Spleen (tissue), 11 donors: Measurements from ENCODE around the gene C12orf43. TPM values are rescaled to one million over a fixed set of nuclear protein-coding genes. Genes with fewer than 3 reads are reported as not detected.
A peak's percentile ranks its signal among the peaks of the same experiment; 100 is the strongest.

Experiments
- DNase-seq: peaks from one replicate; pipeline ENCODE4 v3.0.0-alpha.2; 2020
- H3K27ac ChIP-seq, 8 donors: fragments of 200-600 bp; sonication (generic) in 7 of 8; 1 replicate in 4 of 8; 2 replicates in 4 of 8; pipeline versions ENCODE4 v1.5.0 to v1.8.0; 2016 to 2021; ENCODE audit warnings: inconsistent platforms in 4 of 8, mild to moderate bottlenecking in 4 of 8, moderate library complexity in 1 of 8
- H3K27me3 ChIP-seq, 7 donors: fragments of 200-600 bp; sonication (generic) in 6 of 7; replicated peaks in 1 of 7; 1 replicate in 4 of 7; 2 replicates in 3 of 7; pipeline versions ENCODE4 v1.5.0 to v1.8.0; 2016 to 2021; ENCODE audit warnings: inconsistent platforms in 3 of 7, mild to moderate bottlenecking in 1 of 7
- H3K36me3 ChIP-seq, 6 donors: fragments of 200-600 bp; sonication (generic) in 5 of 6; 1 replicate in 4 of 6; 2 replicates in 2 of 6; pipeline versions ENCODE4 v1.5.0 to v1.8.0; 2016 to 2021; ENCODE audit warnings: inconsistent platforms in 2 of 6
- H3K4me1 ChIP-seq, 6 donors: fragments of 200-600 bp; sonication (generic) in 5 of 6; 1 replicate in 3 of 6; 2 replicates in 3 of 6; pipeline versions ENCODE4 v1.5.0 to v1.8.0; 2016 to 2021; ENCODE audit warnings: inconsistent platforms in 3 of 6
- H3K4me3 ChIP-seq, 8 donors: fragments of 200-600 bp; sonication (generic) in 7 of 8; 1 replicate in 4 of 8; 2 replicates in 4 of 8; pipeline versions ENCODE4 v1.5.0 to v1.8.0; 2016 to 2021; ENCODE audit warnings: inconsistent platforms in 4 of 8, mild to moderate bottlenecking in 4 of 8, moderate library complexity in 2 of 8
- H3K9me3 ChIP-seq, 8 donors: fragments of 200-600 bp; sonication (generic) in 7 of 8; 1 replicate in 4 of 8; 2 replicates in 4 of 8; pipeline versions ENCODE4 v1.5.0 to v1.8.0; 2016 to 2021; ENCODE audit warnings: inconsistent platforms in 4 of 8
- POLR2A ChIP-seq, 3 donors: fragments of 450-650 bp; IDR thresholded peaks; one replicate each; pipeline ENCODE4 v1.5.1; 2017; ENCODE audit warnings: antibody characterized with exemption in 3 of 3, mild to moderate bottlenecking in 1 of 3
- POLR2AphosphoS5 ChIP-seq, 3 donors: sonication (generic); formaldehyde crosslinking; IDR thresholded peaks; one replicate each; pipeline ENCODE4 v1.5.1; 2017; ENCODE audit warnings: antibody characterized with exemption in 3 of 3
- WGBS, 5 donors: extraction: QIAGEN DNeasy Blood & Tissue Kit in 3 of 5; methylation state at CpG; one replicate each; pipeline versions ENCODE4 v1.1.5 to v1.1.7; 2013 to 2018; 5-methylcytosine and 5-hydroxymethylcytosine counted together
- intact Hi-C: fragments of 100-400 bp; cut with DNase I; formaldehyde crosslinking; loops from one replicate; pipeline ENCODE4 v1.15.0; 2023; ENCODE audit warnings: low total_unique reads
- polyA plus RNA-seq, 3 donors: library from polyadenylated mRNA; stranded (reverse); fragments of 200-250 nt; gene quantifications; one replicate each; pipeline ENCODE4 v1.2.1, GENCODE V29; 2013
- total RNA-seq, 7 donors: library from RNA; depleted of rRNA in 3 of 7; stranded (reverse); fragments of >200 nt in 3 of 7; fragmentation: NEBNext Ultra II Directional in 4 of 7; extraction: Animal tissue kit (Norgen Biotek cat#: 25700) in 4 of 7; gene quantifications; one replicate each; pipeline versions ENCODE4 v1.1.0 to v1.2.1, GENCODE V29; 2016 to 2021
- TF ChIP-seq, protein P1 (sequence below), 11 experiments: fragments of 200-600 bp in 7 of 11; fragments of 450-650 bp in 4 of 11; sonication (generic) in 4 of 11; IDR thresholded peaks in 8 of 11; conservative IDR thresholded peaks in 3 of 11; 1 replicate in 7 of 11; 2 replicates in 4 of 11; pipeline versions ENCODE4 v1.4.0 to v1.8.0; 2016 to 2021; ENCODE audit warnings: antibody characterized with exemption in 11 of 11, inconsistent platforms in 4 of 11, mild to moderate bottlenecking in 1 of 11
- donor health status: healthy with polysubstance abuse.
- donor health status: DM: no; HTN: no; CAD: no; lungs with moderate emphysema.
- donor health status: DM: no; HTN: no; CAD: no.
- donor health status: Bipolar disorder and iron deficiency.
- donor health status: healthy.
- donor health status: DM: no; HTN: no; CAD: no.
- donor health status: DM: yes; HTN: yes; CAD: no.

Gene C12orf43
- total and polyA plus RNA-seq, 10 donors: 8.0 to 16.8 (median 11.7) TPM

DNA sequence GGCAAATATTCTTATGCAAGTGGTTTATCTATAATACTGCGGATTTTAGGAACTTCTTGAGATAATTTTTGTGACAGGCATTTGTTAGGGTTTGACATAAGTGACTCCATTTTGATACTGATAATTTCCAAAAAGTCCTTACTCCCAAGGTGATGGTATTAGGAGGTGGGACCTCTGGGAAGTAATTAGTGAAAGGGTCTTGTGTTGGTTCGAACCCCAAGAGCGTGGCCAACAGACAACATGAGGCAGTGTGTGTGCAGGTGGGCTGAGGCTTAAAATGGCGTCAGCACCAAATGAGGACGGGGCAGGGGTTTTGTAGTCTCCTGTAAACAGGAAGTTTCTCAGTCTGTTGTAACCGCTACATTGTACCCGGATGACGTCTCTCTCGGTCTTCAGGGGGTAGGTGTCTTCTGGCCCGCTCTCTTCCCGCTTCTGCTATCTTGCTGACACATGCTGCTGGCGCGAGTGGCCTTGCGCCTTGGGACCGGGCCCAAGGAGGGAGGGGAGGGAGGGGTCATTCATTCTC is 1.7 kb upstream of the C12orf43 start:
- WGBS, 5 donors: 56 to 86% (median 75%) methylated on average over 15 of the region's 15 CpGs
- peaks cover 0 to 27% (median 2%) of the 10 kb centered on the region in 6 donors for H3K36me3 ChIP-seq
- DNase-seq: no peak
- H3K27me3 ChIP-seq: no peaks in the 10 kb centered on the region
- TF ChIP-seq, protein P1, sequence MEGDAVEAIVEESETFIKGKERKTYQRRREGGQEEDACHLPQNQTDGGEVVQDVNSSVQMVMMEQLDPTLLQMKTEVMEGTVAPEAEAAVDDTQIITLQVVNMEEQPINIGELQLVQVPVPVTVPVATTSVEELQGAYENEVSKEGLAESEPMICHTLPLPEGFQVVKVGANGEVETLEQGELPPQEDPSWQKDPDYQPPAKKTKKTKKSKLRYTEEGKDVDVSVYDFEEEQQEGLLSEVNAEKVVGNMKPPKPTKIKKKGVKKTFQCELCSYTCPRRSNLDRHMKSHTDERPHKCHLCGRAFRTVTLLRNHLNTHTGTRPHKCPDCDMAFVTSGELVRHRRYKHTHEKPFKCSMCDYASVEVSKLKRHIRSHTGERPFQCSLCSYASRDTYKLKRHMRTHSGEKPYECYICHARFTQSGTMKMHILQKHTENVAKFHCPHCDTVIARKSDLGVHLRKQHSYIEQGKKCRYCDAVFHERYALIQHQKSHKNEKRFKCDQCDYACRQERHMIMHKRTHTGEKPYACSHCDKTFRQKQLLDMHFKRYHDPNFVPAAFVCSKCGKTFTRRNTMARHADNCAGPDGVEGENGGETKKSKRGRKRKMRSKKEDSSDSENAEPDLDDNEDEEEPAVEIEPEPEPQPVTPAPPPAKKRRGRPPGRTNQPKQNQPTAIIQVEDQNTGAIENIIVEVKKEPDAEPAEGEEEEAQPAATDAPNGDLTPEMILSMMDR (IDR thresholded peaks at IDR 0.05 in 8 of 11, conservative IDR thresholded peaks at IDR 0.05 in 3 of 11): no peak
- TF ChIP-seq POLR2A (IDR thresholded peaks at IDR 0.05): no peak
- no peak for TF ChIP-seq POLR2AphosphoS5 (IDR thresholded peaks at IDR 0.05)
- peak overlapping the region in 2 of 8 donors; percentile 84 to 89 for H3K27ac ChIP-seq
- peaks cover 8 to 23% (median 13%) of the 10 kb centered on the region in 6 donors for H3K4me1 ChIP-seq
- H3K9me3 ChIP-seq: no peaks in the 10 kb centered on the region
- H3K4me3 ChIP-seq: no peak overlapping the region
- intact Hi-C loops: no loop called here

DNA sequence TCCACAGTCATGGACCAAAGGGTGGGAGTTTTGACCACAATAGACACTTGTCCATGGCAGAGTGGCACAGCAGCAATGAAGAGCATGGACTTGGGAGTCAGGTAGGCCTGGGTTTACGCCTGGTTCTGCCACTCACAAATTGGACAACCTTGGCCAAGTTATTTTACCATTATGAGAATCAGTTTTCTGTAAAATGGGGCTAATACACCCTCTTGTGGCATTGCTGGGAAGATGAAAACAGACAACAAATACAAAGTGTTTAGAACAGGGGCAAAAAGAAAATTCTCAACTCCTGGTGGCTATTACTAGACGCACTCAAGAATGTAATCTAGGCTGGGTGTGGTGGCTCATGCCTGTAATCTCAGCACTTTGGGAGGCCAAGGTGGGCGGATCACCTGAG is 2.6 kb downstream of the C12orf43 start:
- H3K4me1 ChIP-seq: peaks cover 8 to 23% (median 13%) of the 10 kb centered on the region in 6 donors
- H3K4me3 ChIP-seq: no peak overlapping the region
- no peaks in the 10 kb centered on the region for H3K27me3 ChIP-seq
- intact Hi-C loops: no loop called here
- no peak overlapping the region for H3K27ac ChIP-seq
- no peak for DNase-seq
- TF ChIP-seq, protein P1 (IDR thresholded peaks at IDR 0.05 in 8 of 11, conservative IDR thresholded peaks at IDR 0.05 in 3 of 11): no peak
- TF ChIP-seq POLR2A (IDR thresholded peaks at IDR 0.05) (no peak), POLR2AphosphoS5 (IDR thresholded peaks at IDR 0.05) (no peak)
- H3K36me3 ChIP-seq: peaks cover 0 to 48% (median 38%) of the 10 kb centered on the region in 6 donors
- 88 to 91% (median 90%) methylated on average over 3 of the region's 3 CpGs for WGBS, 5 donors
- no peaks in the 10 kb centered on the region for H3K9me3 ChIP-seq

- DNase-seq: no peak
- H3K27ac ChIP-seq: no peak overlapping the region
- intact Hi-C loops: no loop called here
- TF ChIP-seq, protein P1 (IDR thresholded peaks at IDR 0.05 in 8 of 11, conservative IDR thresholded peaks at IDR 0.05 in 3 of 11): no peak
- no peak for TF ChIP-seq POLR2A (IDR thresholded peaks at IDR 0.05)
- TF ChIP-seq POLR2AphosphoS5 (IDR thresholded peaks at IDR 0.05): no peak
- 85 to 92% (median 89%) methylated on average over 6 of the region's 6 CpGs for whole genome bisulfite sequencing, 5 donors
- no peak overlapping the region for H3K4me3 ChIP-seq
- H3K4me1 ChIP-seq: peaks cover 8 to 23% (median 13%) of the 10 kb centered on the region in 6 donors
- H3K9me3 ChIP-seq: no peaks in the 10 kb centered on the region
- peaks cover 0 to 67% (median 55%) of the 10 kb centered on the region in 6 donors for H3K36me3 ChIP-seq
- no peaks in the 10 kb centered on the region for H3K27me3 ChIP-seq
Observed at GRCh38 chr12:121011820-121012219, 4.5 kb downstream of the C12orf43 start.

- intact Hi-C loops: no loop called here
- H3K9me3 ChIP-seq: no peaks in the 10 kb centered on the region
- peaks cover 7 to 13% (median 9%) of the 10 kb centered on the region in 6 donors for H3K4me1 ChIP-seq
- peaks cover 0 to 77% (median 62%) of the 10 kb centered on the region in 6 donors for H3K36me3 ChIP-seq
- 85 to 95% (median 90%) methylated on average over 8 of the region's 8 CpGs for WGBS, 5 donors
- H3K27me3 ChIP-seq: no peaks in the 10 kb centered on the region
- DNase-seq: no peak
- no peak overlapping the region for H3K4me3 ChIP-seq
- TF ChIP-seq POLR2AphosphoS5 (IDR thresholded peaks at IDR 0.05) (no peak), POLR2A (IDR thresholded peaks at IDR 0.05) (no peak)
- TF ChIP-seq, protein P1 (IDR thresholded peaks at IDR 0.05 in 8 of 11, conservative IDR thresholded peaks at IDR 0.05 in 3 of 11): no peak
- H3K27ac ChIP-seq: no peak overlapping the region
Observed at GRCh38 chr12:121010860-121011259, 5.4 kb downstream of the C12orf43 start.
